CD14-positive monocyte (primary cell): Measurements from ENCODE around the gene ARFGAP1. TPM values are rescaled to one million over a fixed set of nuclear protein-coding genes. Genes with fewer than 3 reads are reported as not detected.

Experiments used
- DNase-seq, 3 donors: peaks; one replicate each; pipeline ENCODE4 v3.0.0-alpha.2; 2011 to 2022
- H2AFZ ChIP-seq: 2 replicates; pipeline ENCODE4 v1.6.0; 2012; ENCODE audit warnings: mild to moderate bottlenecking, low read depth, low read length, inconsistent platforms; ENCODE audit not compliant: insufficient read depth, poor library complexity, severe bottlenecking
- H3K27ac ChIP-seq, 2 donors: 1 replicate in 1 of 2; 2 replicates in 1 of 2; pipeline ENCODE4 v1.5.1; 2012 to 2013; ENCODE audit warnings: low read length in 2 of 2, control low read depth in 1 of 2, inconsistent platforms in 1 of 2, low read depth in 1 of 2, mild to moderate bottlenecking in 1 of 2
- H3K27me3 ChIP-seq, 2 donors: one replicate each; pipeline versions ENCODE4 v1.6.0 to v1.6.1; 2011 to 2013; ENCODE audit warnings: low read length in 2 of 2; ENCODE audit not compliant: control insufficient read depth in 2 of 2, insufficient read depth in 2 of 2
- H3K36me3 ChIP-seq, 2 donors: replicated peaks in 1 of 2; 1 replicate in 1 of 2; 2 replicates in 1 of 2; pipeline versions ENCODE4 v1.5.1 to v1.6.1; 2012 to 2013; ENCODE audit warnings: low read length in 2 of 2, control low read depth in 1 of 2, inconsistent platforms in 1 of 2, mild to moderate bottlenecking in 1 of 2; ENCODE audit not compliant: insufficient read depth in 2 of 2, control insufficient read depth in 1 of 2
- H3K4me1 ChIP-seq, 2 donors: 1 replicate in 1 of 2; 2 replicates in 1 of 2; pipeline versions ENCODE4 v1.5.1 to v1.6.1; 2012 to 2013; ENCODE audit warnings: low read length in 2 of 2, control low read depth in 1 of 2, inconsistent platforms in 1 of 2, mild to moderate bottlenecking in 1 of 2, moderate library complexity in 1 of 2; ENCODE audit not compliant: insufficient read depth in 2 of 2, control insufficient read depth in 1 of 2
- H3K4me2 ChIP-seq: replicated peaks from 2 replicates; pipeline ENCODE3; 2012; ENCODE audit warnings: low read length, moderate library complexity, mild to moderate bottlenecking; ENCODE audit not compliant: poor library complexity, severe bottlenecking; ENCODE audit errors: extremely low read depth
- H3K4me3 ChIP-seq, 3 experiments: fragments of 200-600 bp in 1 of 3; sonication (generic) in 1 of 3; replicated peaks in 1 of 3; 1 replicate in 2 of 3; 2 replicates in 1 of 3; pipeline ENCODE4 v1.5.1; 2011 to 2013; ENCODE audit warnings: low read length in 3 of 3, mild to moderate bottlenecking in 3 of 3, control low read depth in 2 of 3, low read depth in 2 of 3, inconsistent platforms in 1 of 3, moderate library complexity in 1 of 3
- H3K79me2 ChIP-seq: 2 replicates; pipeline ENCODE4 v1.6.0; 2012; ENCODE audit warnings: mild to moderate bottlenecking, control low read depth, inconsistent platforms, low read length, moderate library complexity; ENCODE audit not compliant: insufficient read depth
- H3K9ac ChIP-seq: 2 replicates; pipeline ENCODE4 v1.6.0; 2017; ENCODE audit warnings: low read length, mild to moderate bottlenecking; ENCODE audit not compliant: insufficient read depth, poor library complexity, severe bottlenecking
- H3K9me3 ChIP-seq, 2 donors: replicated peaks in 1 of 2; 1 replicate in 1 of 2; 2 replicates in 1 of 2; pipeline versions ENCODE4 v1.5.1 to v1.6.1; 2012 to 2013; ENCODE audit warnings: low read length in 2 of 2, control low read depth in 1 of 2; ENCODE audit not compliant: control insufficient read depth in 1 of 2, insufficient read depth in 1 of 2
- H4K20me1 ChIP-seq: 2 replicates; pipeline ENCODE4 v1.6.0; 2012; ENCODE audit warnings: mild to moderate bottlenecking, low read length, control low read depth, moderate library complexity; ENCODE audit not compliant: insufficient read depth
- H3K27ac Mint-ChIP-seq, 7 donors: one replicate each; pipeline ENCODE4 v1.8.0; 2020; ENCODE audit warnings: mild to moderate bottlenecking in 7 of 7, mixed read lengths in 7 of 7, moderate library complexity in 6 of 7, inconsistent platforms in 2 of 7
- H3K27me3 Mint-ChIP-seq, 3 donors: one replicate each; pipeline ENCODE4 v1.8.0; 2021 to 2022; ENCODE audit warnings: low read depth in 3 of 3, mild to moderate bottlenecking in 3 of 3, mixed read lengths in 3 of 3, moderate library complexity in 3 of 3, inconsistent platforms in 1 of 3
- H3K36me3 Mint-ChIP-seq, 2 donors: one replicate each; pipeline ENCODE4 v1.8.0; 2020; ENCODE audit warnings: mixed read lengths in 2 of 2, inconsistent platforms in 1 of 2, mild to moderate bottlenecking in 1 of 2
- H3K4me1 Mint-ChIP-seq: one replicate; pipeline ENCODE4 v1.8.0; 2020; ENCODE audit warnings: mild to moderate bottlenecking, mixed read lengths
- H3K4me3 Mint-ChIP-seq, 2 donors: one replicate each; pipeline ENCODE4 v1.8.0; 2020; ENCODE audit warnings: mild to moderate bottlenecking in 2 of 2, mixed read lengths in 2 of 2, moderate library complexity in 1 of 2
- H3K9me3 Mint-ChIP-seq, 7 donors: one replicate each; pipeline ENCODE4 v1.8.0; 2020 to 2022; ENCODE audit warnings: mixed read lengths in 7 of 7, mild to moderate bottlenecking in 6 of 7, moderate library complexity in 6 of 7, inconsistent platforms in 2 of 7
- CTCF ChIP-seq: fragments of 200-600 bp; IDR thresholded peaks from one replicate; pipeline ENCODE4 v1.8.0; 2022; ENCODE audit warnings: antibody characterized with exemption, mild to moderate bottlenecking
- WGBS: methylation state at CpG from one replicate; pipeline ENCODE4 v1.1.5; 2013; ENCODE audit warnings: missing lambda C conversion rate; ENCODE audit not compliant: insufficient coverage; 5-methylcytosine and 5-hydroxymethylcytosine counted together
- intact Hi-C, 2 donors: fragments of 100-400 bp; cut with micrococcal nuclease; formaldehyde crosslinking; loops; one replicate each; pipeline versions ENCODE4 v1.15.0 to v1.15.1; 2023
- polyA plus RNA-seq, 3 donors: library from polyadenylated mRNA; depleted of rRNA in 1 of 3; unstranded in 2 of 3; stranded (reverse) in 1 of 3; fragments of 300-500 nt in 2 of 3; fragments of >200 nt in 1 of 3; fragmentation: Illumina TruSeq in 2 of 3; gene quantifications; 1 replicate in 2 of 3; 2 replicates in 1 of 3; pipeline ENCODE4 v1.2.3, GENCODE V29; 2012 to 2021

ARFGAP1 gene
- polyA plus RNA-seq, 3 donors = 11.2 to 99.8 (median 14.1) TPM

DNA sequence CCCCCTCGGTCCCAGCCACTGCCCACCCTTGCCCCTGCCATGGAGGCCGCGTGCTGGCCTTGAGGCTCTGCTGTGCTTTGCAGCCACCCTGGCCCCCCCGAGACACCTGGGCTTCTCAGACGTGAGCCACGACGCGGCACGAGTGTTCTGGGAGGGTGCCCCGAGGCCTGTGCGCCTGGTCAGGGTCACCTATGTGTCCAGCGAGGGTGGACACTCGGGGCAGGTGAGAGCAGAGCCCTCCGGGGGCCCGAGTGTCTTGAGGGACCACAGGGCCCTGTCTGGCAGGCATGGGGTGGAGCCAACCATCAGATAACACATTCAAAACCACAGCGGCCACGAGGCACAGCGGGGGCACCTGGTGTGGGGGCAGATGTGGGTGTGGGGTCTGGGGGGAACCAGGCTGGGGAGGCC lies 39.2 kb downstream of the ARFGAP1 start:
- H3K4me2 ChIP-seq = no peak overlapping the region
- no peak overlapping the region for H2AFZ ChIP-seq
- intact Hi-C loops = loop anchor here in 1 of 2 donors (2.0 kb wide), 1 partner anchor 69 kb away; no protein-coding TSS in a partner anchor
- DNase-seq = no peak
- 89% methylated on average over 11 of the region's 18 CpGs for WGBS
- no peak for TF ChIP-seq CTCF
- no peak overlapping the region for H3K27ac ChIP-seq
- H3K4me3 ChIP-seq = no peak overlapping the region
- H3K9me3 ChIP-seq = no peaks in the 10 kb centered on the region
- H3K9me3 Mint-ChIP-seq = no peaks in the 10 kb centered on the region
- no peaks in the 10 kb centered on the region for H3K79me2 ChIP-seq
- H3K9ac ChIP-seq = no peak overlapping the region
- no peak overlapping the region for H3K27ac Mint-ChIP-seq
- H3K27me3 ChIP-seq = no peaks in the 10 kb centered on the region
- peaks cover 0 to 2% (median 2%) of the 10 kb centered on the region in 3 donors for H3K27me3 Mint-ChIP-seq
- H3K4me3 Mint-ChIP-seq = no peak overlapping the region
- H3K4me1 Mint-ChIP-seq = no peaks in the 10 kb centered on the region
- no peaks in the 10 kb centered on the region for H4K20me1 ChIP-seq
- no peaks in the 10 kb centered on the region for H3K4me1 ChIP-seq
- no peaks in the 10 kb centered on the region for H3K36me3 Mint-ChIP-seq
- no peaks in the 10 kb centered on the region for H3K36me3 ChIP-seq

GRCh38 chr20:63312273-63312672 lies 39.7 kb downstream of the ARFGAP1 start:
- no peaks in the 10 kb centered on the region for H3K4me1 ChIP-seq
- Mint-ChIP-seq H3K4me1 (no peaks in the 10 kb centered on the region), H3K9me3 (no peaks in the 10 kb centered on the region), H3K36me3 (no peaks in the 10 kb centered on the region), H3K27me3 (peaks cover 0 to 2% (median 2%) of the 10 kb centered on the region in 3 donors), H3K4me3 (no peak overlapping the region), H3K27ac (no peak overlapping the region)
- no peaks in the 10 kb centered on the region for H3K9me3 ChIP-seq
- H3K9ac ChIP-seq = no peak overlapping the region
- H3K36me3 ChIP-seq = no peaks in the 10 kb centered on the region
- no peaks in the 10 kb centered on the region for H3K27me3 ChIP-seq
- no peak overlapping the region for H3K4me2 ChIP-seq
- H3K4me3 ChIP-seq = no peak overlapping the region
- no peak for TF ChIP-seq CTCF
- no peaks in the 10 kb centered on the region for H4K20me1 ChIP-seq
- H2AFZ ChIP-seq = no peak overlapping the region
- 89% methylated on average over 3 of the region's 9 CpGs for WGBS
- intact Hi-C loops = no loop called here
- DNase-seq = no peak
- H3K79me2 ChIP-seq = no peaks in the 10 kb centered on the region
- no peak overlapping the region for H3K27ac ChIP-seq
